GM21529 (cell line): ENCODE measurements around the gene EXOC6B.

ENCODE experiments used
- ATAC-seq: cut with Tn5 transposase; IDR thresholded peaks from one replicate; pipeline ENCODE4 v1.9.1; 2021; ENCODE audit not compliant: unreplicated experiment

The EXOC6B gene

GRCh38 chr2:72291059-72291458, 534.8 kb downstream of the EXOC6B start:
- no peak for ATAC-seq

GRCh38 chr2:72289736-72290135, 536.1 kb downstream of the EXOC6B start:
- ATAC-seq: no peak

DNA sequence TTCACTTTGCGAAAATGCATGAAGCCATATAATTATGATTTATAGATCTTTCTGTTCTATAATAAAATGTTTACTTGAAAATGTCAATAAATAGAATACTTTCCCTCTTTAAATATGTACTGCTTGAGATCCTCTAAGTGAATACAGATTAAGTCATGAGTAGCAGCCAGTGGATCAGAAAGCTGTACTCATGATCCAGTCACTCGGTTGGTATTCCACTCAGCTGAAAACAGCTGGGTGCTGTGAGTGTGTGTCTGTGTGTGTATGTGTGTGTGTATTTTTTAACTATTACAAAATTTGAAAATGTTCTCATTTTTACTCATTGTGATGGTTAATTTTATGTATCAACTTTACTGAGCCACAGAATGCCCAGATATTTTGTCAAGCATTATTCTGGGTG, 536.5 kb downstream of the EXOC6B start:
- ATAC-seq: no peak

DNA sequence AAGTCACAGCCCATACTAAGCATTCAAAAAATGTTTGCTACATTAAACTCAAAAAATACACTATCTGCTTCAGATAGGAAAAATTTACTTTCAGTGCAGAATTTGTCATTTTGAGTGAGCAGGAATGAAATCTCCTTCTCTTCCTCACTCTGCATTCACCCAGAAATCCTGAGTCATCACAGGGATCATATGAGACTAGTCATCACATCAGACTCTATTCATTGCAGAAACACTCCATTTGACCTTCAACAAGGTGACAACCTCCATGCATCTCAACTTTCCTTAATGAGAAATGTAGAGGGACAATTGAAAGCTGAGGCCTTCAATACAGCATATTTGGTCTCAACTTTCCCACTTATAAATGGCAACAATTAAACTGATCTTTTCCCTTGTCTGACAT, 547.8 kb downstream of the EXOC6B start:
- no peak for ATAC-seq

GRCh38 chr2:72276876-72277275, 549.0 kb downstream of the EXOC6B start:
- no peak for ATAC-seq

GRCh38 chr2:72276356-72276755, 549.5 kb downstream of the EXOC6B start:
- no peak for ATAC-seq

- no peak for ATAC-seq
Measured at GRCh38 chr2:72275084-72275483, 550.7 kb downstream of the EXOC6B start.

DNA sequence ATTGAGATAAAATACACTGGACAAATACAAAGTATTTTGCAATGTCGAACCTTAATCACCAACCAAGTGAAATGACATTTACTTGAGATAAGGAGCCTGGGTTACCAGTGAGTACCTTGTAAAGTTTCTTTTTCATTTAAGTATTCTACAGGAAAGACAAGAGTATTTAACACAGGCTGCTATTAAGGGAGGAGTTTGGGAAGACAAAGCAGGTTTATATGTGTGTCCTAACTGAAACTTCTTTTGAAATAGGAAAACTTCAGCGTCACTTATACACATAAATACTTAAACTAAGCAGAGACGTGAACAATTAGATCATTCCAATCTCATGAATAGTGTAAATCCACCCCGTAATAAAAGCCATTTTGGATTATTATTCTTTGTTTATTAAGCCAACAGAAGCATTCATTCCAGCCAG, 551.4 kb downstream of the EXOC6B start:
- ATAC-seq: no peak

GRCh38 chr2:72273384-72273783, 552.4 kb downstream of the EXOC6B start:
- ATAC-seq: no peak

DNA sequence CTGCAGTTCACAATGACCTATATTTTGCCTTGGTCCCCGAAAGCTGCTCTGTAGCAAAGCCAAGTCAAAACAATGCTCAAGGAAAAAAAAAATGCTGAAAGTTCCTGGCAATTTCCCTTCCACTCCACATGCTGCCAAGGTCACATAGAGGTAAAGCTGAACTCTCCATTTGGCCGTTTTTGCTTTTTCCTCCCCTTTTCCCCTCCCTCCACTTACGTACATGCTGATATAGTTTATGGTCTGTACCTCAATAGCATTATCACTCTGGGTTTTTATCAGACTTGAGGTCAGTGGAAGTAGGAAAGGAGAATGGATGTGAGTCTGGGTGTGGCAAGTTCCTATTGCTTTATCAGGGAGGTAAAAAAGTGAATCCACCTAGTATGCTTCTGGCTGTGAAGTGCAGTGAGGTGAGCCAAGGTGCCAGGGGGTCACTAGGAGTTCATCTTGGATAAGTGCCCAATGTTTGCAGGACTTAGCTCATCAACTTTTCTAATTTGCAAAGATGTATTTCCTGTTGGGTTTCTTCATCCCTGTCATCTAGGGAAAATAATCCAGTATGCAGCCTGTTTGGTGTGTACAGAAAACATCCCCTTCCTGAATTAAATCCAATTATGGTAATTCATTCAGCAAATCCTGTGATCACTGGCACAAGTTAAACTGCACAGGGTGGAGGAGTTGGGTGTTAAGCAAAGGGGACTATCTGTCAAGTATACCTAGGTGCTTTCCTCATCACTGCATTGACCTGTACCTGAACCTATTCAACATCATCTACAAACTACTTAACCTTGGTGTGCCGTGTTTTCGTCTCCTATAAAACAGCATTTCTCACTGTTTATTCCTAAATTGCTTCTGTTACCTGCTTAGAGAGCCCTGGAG, 553.8 kb downstream of the EXOC6B start:
- no peak for ATAC-seq

DNA sequence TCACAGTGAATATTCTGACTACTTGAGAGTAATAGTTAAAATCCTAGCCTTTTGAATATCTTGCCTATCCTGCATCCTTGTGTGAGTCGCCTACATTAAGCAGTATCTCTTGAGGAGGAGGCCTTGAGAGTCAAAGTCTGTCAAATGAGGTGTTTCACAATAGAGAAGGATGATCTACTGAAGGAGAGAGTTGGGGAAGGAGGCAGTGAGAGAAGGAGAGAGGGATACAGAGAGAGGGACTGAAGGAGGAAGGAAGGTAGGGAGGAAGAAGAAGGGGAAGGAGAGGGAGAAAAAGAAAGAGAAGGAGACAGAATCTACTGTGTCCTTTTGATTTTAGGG, 554.6 kb downstream of the EXOC6B start:
- no peak for ATAC-seq

- ATAC-seq: no peak
Measured at GRCh38 chr2:72270556-72271275, 555.1 kb downstream of the EXOC6B start.

DNA sequence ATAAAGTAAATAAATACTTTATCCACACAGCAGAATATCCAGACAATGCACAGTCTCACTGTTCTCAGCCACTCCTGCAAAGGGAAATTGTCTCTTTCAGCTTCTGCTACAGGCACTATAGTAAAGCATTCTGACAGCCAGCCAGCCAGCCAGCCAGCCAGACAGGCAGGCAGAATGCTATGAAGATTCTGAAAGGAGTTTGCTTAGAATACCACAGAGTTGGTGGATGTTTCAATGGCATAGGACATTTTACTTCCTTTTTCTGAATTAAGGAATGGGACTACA, 562.1 kb downstream of the EXOC6B start:
- no peak for ATAC-seq

- ATAC-seq: no peak
Measured at GRCh38 chr2:72263043-72263775, 562.6 kb downstream of the EXOC6B start.

- no peak for ATAC-seq
Measured at GRCh38 chr2:72261076-72261475, 564.8 kb downstream of the EXOC6B start.

DNA sequence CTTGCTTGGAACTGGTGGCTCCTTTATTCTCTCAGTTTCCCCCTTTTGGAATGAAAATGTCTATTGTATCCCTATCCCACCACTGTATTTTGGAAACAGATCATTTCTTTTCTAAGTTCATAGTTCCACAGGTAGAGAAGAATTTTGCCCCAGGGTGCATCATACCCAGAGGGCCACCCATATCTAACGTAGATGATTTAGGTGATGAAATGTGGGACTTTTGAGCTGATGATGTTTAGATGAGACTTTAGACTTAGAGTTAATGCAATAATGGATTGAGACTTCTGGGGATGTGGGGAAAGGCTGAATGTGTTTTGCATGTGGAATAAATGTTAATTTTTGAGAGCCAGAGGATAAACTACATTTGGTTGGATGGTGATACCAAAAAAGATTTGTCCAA, 570.3 kb downstream of the EXOC6B start:
- ATAC-seq: no peak

DNA sequence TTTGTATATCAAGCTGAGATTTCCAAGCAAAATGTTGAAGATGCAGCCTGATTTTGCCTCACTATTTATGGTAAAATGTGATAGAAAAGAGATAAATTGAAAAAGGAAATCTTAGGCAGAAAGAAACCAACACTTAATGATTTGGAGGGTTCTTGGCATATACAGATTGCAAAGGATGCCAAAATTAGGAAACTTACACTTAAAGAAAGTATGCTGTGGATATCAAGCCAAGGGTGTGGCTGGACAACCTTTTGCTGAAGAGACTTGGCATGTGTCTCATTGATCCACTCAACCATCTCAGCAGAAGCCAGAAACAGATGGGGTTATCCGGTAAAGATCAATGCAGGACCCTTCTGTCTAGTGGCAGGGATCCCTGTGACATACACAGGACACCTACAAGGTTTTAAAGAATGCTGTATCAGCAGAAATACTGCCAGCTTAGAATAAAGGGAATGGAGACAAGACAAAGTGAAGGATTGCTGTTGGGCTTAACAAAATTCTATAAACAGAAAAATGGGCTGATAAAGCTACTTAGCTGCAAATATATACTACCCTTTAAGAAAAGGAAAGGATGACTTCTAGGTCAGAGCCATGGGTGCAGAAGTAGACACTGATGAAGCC, 570.9 kb downstream of the EXOC6B start:
- ATAC-seq: no peak

GRCh38 chr2:72238311-72238710, 587.5 kb downstream of the EXOC6B start:
- no peak for ATAC-seq

DNA sequence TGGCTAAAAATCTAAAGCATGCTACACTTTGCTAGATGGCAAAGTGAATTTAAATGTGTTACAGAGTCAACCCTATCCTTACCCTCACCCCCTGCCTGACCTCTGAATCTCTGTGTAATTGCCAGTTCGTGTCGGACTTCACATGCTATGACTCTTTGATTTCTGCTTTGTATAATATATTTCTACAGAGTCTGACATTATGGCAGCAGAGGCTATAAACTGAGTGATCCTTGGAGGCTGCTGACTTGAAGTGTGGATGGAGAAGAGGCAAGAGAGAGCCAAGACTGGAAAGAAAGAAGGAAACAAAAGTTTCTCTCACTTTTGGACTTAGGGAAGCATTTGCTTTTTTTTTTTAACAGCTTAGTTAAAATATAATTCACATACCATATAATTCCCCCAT, 588.3 kb downstream of the EXOC6B start:
- no peak for ATAC-seq

DNA sequence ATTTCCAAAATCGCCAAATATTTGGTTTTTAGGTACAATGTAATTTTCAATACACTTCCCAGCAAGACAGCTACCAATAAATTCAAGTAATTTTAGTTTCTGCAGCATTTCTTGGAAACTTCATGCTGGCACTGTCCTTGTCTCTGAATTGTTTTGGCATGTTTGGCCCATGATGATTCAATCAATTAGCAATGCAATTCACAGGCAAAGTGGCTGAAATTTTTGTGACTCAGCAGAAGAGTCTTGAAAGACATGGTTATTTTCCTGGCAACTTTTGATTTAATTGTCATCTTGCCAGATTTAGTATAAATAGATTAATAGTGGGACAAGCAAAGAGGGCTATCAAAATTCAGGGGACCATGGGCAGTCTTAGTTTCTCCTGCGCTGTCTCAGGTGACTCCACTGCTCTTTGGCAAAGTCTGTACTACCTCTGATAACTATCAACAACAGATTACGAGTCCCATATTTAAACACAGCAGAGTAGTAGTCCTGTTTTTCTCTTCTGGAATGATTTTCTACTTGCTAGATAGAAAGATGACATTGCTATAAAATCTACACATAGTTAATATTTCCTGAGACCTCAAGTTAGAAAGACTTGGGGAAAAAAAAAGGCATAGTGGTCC, 589.3 kb downstream of the EXOC6B start:
- no peak for ATAC-seq
